IMR-90 (cell line): Measurements from ENCODE around the gene PACC1.

Experiments
- CEBPB ChIP-seq: IDR thresholded peaks from 2 replicates; pipeline ENCODE4 v1.6.1; 2012; ENCODE audit warnings: low read depth, low read length, improper control_type of control experiment
- MAFK ChIP-seq: IDR thresholded peaks from 2 replicates; pipeline ENCODE4 v1.6.1; 2012; ENCODE audit warnings: low read depth, low read length, improper control_type of control experiment
- MXI1 ChIP-seq: IDR thresholded peaks from 2 replicates; pipeline ENCODE4 v1.6.1; 2012; ENCODE audit warnings: low read depth, mild to moderate bottlenecking, low read length, moderate library complexity, borderline replicate concordance
- POLR2A ChIP-seq: IDR thresholded peaks from 2 replicates; pipeline ENCODE4 v1.6.1; 2012; ENCODE audit warnings: mild to moderate bottlenecking, low read depth, low read length
- RFX5 ChIP-seq: IDR thresholded peaks from 2 replicates; pipeline ENCODE4 v1.8.0; 2012; ENCODE audit warnings: low read depth, mild to moderate bottlenecking, low read length, moderate library complexity
- SMC3 ChIP-seq: fragments of 150-350 bp; IDR thresholded peaks from 2 replicates; pipeline ENCODE4 v1.6.1; 2016; ENCODE audit warnings: low read depth, mild to moderate bottlenecking, antibody characterized with exemption, low read length, moderate library complexity
- TF ChIP-seq, protein P1 (sequence below): conservative IDR thresholded peaks from 2 replicates; pipeline ENCODE4 v1.5.1; 2012; ENCODE audit warnings: mild to moderate bottlenecking, low read depth, low read length, improper control_type of control experiment

DNA sequence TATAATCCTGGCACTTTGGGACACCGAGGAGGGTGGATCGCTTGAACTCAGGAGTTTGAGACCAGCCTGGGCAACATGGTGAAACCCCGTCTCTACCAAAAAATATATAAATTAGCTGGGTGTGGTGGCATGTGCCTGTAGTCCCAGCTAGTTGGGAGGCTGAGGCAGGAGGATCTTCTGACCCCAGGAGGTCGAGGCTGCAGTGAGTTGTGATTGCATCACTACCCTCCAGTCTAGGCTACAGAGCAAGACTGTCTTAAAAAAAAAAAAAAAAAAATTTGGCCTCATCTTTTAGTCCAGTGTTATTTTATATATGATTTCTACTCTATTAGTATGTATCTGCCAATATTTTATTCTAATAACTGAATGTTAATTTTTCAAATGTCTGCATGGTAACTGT is 69.8 kb downstream of the PACC1 start:
- TF ChIP-seq, protein P1, sequence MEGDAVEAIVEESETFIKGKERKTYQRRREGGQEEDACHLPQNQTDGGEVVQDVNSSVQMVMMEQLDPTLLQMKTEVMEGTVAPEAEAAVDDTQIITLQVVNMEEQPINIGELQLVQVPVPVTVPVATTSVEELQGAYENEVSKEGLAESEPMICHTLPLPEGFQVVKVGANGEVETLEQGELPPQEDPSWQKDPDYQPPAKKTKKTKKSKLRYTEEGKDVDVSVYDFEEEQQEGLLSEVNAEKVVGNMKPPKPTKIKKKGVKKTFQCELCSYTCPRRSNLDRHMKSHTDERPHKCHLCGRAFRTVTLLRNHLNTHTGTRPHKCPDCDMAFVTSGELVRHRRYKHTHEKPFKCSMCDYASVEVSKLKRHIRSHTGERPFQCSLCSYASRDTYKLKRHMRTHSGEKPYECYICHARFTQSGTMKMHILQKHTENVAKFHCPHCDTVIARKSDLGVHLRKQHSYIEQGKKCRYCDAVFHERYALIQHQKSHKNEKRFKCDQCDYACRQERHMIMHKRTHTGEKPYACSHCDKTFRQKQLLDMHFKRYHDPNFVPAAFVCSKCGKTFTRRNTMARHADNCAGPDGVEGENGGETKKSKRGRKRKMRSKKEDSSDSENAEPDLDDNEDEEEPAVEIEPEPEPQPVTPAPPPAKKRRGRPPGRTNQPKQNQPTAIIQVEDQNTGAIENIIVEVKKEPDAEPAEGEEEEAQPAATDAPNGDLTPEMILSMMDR = no peak
- no peak for TF ChIP-seq CEBPB
- TF ChIP-seq SMC3 = no peak
- no peak for TF ChIP-seq POLR2A
- TF ChIP-seq MXI1 = no peak
- no peak for TF ChIP-seq MAFK
- no peak for TF ChIP-seq RFX5
